Mesothelial cell of epicardium (in vitro differentiated cells): Measurements from ENCODE around the gene APBA1. TPM values are rescaled to one million over a fixed set of nuclear protein-coding genes. Genes with fewer than 3 reads are reported as not detected.

ENCODE experiments used
- DNase-seq, 2 experiments: peaks; one replicate each; pipeline ENCODE4 v3.0.0; 2021; ENCODE audit warnings: low spot score in 2 of 2; ENCODE audit not compliant: unreplicated experiment in 2 of 2
- H3K27ac Mint-ChIP-seq: 2 replicates; pipeline ENCODE4 v1.8.0; 2021; ENCODE audit warnings: mixed read lengths
- H3K27me3 Mint-ChIP-seq: 2 replicates; pipeline ENCODE4 v1.8.0; 2021; ENCODE audit warnings: low read depth, mixed read lengths
- H3K36me3 Mint-ChIP-seq: 2 replicates; pipeline ENCODE4 v1.8.0; 2021; ENCODE audit warnings: mixed read lengths
- H3K4me1 Mint-ChIP-seq: 2 replicates; pipeline ENCODE4 v1.8.0; 2021; ENCODE audit warnings: mixed read lengths
- H3K4me3 Mint-ChIP-seq: 2 replicates; pipeline ENCODE4 v1.8.0; 2021; ENCODE audit warnings: mild to moderate bottlenecking, moderate library complexity, mixed read lengths
- H3K9me3 Mint-ChIP-seq: 2 replicates; pipeline ENCODE4 v1.8.0; 2021; ENCODE audit warnings: mixed read lengths
- total RNA-seq: library from RNA; stranded (reverse); gene quantifications from 3 replicates; pipeline ENCODE4 v1.2.1, GENCODE V29; 2021
- TF ChIP-seq, protein P1 (sequence below): fragments of 200-600 bp; sonication (generic); IDR thresholded peaks from one replicate; pipeline ENCODE4 v1.5.0; 2021; ENCODE audit warnings: antibody characterized with exemption; ENCODE audit not compliant: unreplicated experiment

Gene APBA1
- total RNA-seq, 1 donor from 2014 or later: 18.4 TPM

DNA sequence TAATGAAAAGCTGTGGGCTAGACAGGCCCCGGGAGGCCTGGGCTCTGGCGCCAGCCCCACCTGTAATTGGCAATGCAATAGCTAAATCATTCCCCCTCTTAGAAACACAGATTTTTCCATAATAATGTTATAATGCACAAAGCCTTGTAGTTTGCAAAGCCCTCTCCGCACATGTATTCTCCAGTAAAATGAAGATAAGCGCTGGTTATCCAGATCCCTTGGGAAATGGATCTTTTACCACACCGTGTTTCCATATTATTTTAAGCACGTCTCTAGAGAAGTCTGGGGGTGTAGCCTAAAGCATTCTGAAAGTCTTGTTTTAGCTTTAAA, 1.1 kb upstream of the APBA1 start:
- no peak for DNase-seq
- Mint-ChIP-seq H3K4me3 (peak overlapping the region; percentile 77), H3K36me3 (no peaks in the 10 kb centered on the region), H3K9me3 (no peaks in the 10 kb centered on the region), H3K27ac (peak overlapping the region; percentile 71), H3K4me1 (peaks cover 42% of the 10 kb centered on the region), H3K27me3 (no peaks in the 10 kb centered on the region)
- TF ChIP-seq, protein P1, sequence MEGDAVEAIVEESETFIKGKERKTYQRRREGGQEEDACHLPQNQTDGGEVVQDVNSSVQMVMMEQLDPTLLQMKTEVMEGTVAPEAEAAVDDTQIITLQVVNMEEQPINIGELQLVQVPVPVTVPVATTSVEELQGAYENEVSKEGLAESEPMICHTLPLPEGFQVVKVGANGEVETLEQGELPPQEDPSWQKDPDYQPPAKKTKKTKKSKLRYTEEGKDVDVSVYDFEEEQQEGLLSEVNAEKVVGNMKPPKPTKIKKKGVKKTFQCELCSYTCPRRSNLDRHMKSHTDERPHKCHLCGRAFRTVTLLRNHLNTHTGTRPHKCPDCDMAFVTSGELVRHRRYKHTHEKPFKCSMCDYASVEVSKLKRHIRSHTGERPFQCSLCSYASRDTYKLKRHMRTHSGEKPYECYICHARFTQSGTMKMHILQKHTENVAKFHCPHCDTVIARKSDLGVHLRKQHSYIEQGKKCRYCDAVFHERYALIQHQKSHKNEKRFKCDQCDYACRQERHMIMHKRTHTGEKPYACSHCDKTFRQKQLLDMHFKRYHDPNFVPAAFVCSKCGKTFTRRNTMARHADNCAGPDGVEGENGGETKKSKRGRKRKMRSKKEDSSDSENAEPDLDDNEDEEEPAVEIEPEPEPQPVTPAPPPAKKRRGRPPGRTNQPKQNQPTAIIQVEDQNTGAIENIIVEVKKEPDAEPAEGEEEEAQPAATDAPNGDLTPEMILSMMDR: no peak

DNA sequence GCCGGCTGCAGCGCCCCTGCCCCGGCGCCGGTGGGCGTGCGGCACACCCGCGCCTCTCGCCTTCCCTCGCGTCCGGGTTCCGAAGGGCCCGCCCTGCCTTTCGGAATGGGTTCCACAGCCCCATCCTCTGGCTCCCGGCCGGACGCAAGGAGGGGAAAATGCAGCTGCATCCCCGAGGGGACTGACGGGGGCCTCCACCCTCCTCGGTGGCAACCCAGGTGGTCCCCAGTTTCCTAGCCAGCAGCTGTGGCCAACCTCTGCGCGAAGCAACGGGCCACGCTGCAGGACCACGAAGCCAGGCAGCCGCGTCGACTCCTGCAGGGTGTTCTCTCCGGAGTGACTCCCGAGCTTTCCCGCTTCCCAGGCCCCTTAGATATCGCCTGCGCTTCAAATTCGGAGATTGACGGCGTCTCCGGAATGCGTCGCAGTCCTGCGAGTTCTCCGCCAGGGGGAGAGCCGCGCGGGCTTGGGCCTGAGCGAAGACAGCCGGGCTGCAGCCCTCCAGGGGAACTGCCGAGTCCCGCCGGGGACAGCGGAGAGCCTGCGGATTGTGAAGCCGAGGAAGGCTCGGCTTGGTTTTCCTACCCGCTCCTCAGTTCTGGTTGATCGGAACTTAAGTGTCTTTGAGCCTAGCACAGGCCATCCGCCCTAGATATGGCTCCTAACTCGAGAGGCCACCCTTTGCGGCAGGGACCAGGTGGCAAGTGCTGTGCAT, 582 bp upstream of the APBA1 start:
- H3K27ac Mint-ChIP-seq: peak overlapping the region; percentile 71
- peaks cover 40% of the 10 kb centered on the region for H3K4me1 Mint-ChIP-seq
- no peaks in the 10 kb centered on the region for H3K27me3 Mint-ChIP-seq
- peak overlapping the region; percentile 77 for H3K4me3 Mint-ChIP-seq
- DNase-seq: peak; percentile 80 to 91
- TF ChIP-seq, protein P1: peak; percentile 89
- H3K36me3 Mint-ChIP-seq: no peaks in the 10 kb centered on the region
- H3K9me3 Mint-ChIP-seq: no peaks in the 10 kb centered on the region

DNA sequence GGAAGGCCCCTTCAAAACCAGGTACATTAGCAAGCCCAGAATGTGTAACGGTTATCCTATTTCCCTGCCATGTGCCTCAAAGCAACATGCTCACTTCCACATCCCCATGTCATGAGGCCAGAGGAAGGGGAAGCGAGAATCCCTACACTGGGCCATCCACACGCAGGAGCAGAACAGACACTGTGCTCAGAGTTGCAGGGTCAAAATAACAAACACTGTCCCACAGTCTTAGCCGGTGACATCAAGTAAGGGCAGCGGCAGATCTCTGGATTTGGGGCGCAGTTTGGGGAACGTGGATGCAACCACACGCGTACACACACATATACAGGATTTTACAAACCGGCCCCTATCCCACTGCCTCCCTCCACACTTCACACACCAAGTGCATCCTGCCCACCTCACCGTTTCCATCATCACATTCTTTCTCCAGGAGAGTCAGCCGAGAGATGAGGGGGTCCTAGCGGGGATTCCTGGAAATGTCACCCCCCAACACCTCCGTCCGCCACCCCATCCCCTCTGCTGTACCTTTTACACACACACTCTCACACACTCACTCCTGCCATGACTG, 776 bp downstream of the APBA1 start:
- Mint-ChIP-seq H3K4me3 (peak overlapping the region; percentile 70), H3K27me3 (no peaks in the 10 kb centered on the region), H3K9me3 (no peaks in the 10 kb centered on the region), H3K36me3 (no peaks in the 10 kb centered on the region), H3K27ac (peak overlapping the region; percentile 10), H3K4me1 (peaks cover 40% of the 10 kb centered on the region)
- DNase-seq: no peak
- TF ChIP-seq, protein P1: no peak

DNA sequence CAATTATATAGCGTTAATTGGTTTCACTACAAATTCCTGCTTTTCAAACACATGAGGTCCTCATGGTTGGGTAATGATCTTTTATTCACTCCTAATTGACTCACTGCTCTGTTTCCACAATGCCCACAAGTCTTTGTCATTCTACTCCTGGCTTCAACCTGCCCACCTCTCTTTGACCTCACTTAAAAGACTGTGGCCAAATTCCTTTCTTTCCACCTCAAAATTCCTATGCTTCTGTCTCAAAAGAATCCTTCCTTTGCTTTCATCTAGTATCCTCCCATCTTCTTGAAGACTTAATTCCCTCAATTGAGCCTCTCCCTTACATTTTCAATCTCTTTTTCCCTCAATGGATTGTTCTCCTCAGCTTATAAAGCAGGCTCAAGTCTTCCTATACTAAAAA, 4.9 kb downstream of the APBA1 start:
- TF ChIP-seq, protein P1: no peak
- Mint-ChIP-seq H3K27me3 (peaks cover 22% of the 10 kb centered on the region), H3K27ac (no peak overlapping the region), H3K9me3 (no peaks in the 10 kb centered on the region), H3K4me3 (no peak overlapping the region), H3K4me1 (peaks cover 15% of the 10 kb centered on the region), H3K36me3 (no peaks in the 10 kb centered on the region)
- DNase-seq: no peak

DNA sequence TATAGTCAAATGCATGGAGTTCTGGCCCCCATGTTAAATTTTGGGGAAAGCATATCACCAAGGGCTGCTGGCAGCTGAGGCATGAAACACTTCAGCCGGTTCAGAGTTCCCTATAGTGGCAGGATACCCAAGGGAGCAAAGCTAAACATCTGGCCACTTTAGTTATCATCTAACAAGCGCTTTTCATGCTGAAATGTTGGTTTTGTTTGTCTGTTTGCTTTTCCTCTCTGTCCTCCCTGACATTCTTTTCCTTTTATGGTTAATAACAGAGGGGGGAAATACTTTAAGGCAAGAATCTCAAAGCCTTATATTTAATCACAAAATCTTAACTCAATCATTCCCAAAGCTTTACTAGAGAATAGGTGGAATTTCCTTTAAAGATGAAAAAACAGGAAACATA, 11.9 kb downstream of the APBA1 start:
- Mint-ChIP-seq H3K36me3 (no peaks in the 10 kb centered on the region), H3K9me3 (no peaks in the 10 kb centered on the region), H3K4me1 (peaks cover 13% of the 10 kb centered on the region), H3K4me3 (no peak overlapping the region), H3K27ac (no peak overlapping the region), H3K27me3 (peaks cover 33% of the 10 kb centered on the region)
- TF ChIP-seq, protein P1: no peak
- no peak for DNase-seq
